A549 (cell line): ENCODE data around the gene GPRASP2. TPM values are rescaled to one million over a fixed set of nuclear protein-coding genes. Genes with fewer than 3 reads are reported as not detected.
"Not testable (repeated sequence)": the region's sequence is repeated elsewhere in the genome, so short reads cannot be mapped to it uniquely, and the experiment has no call there.

ENCODE experiments used
- ATAC-seq, 2 experiments: fragments of 200-7000 bp in 1 of 2; fragments of >200 bp in 1 of 2; cut with Nextera tagmentation in 1 of 2; cut with Tn5 transposase in 1 of 2; 3 replicates each; pipeline versions ENCODE4 v1.8.0 to v1.9.1; 2018 to 2020; ENCODE audit warnings: mild to moderate bottlenecking in 1 of 2, moderate library complexity in 1 of 2
- CTCF ChIA-PET: fragments of 300-600 bp; sonication (Branson Sonifier 250); formaldehyde crosslinking; extraction: SDS; loops from one replicate; lab custom pipeline; 2021; ENCODE audit warnings: antibody characterized with exemption, inconsistent platforms; lab: Yijun Ruan, JAX
- POLR2A ChIA-PET: fragments of 350-600 bp; formaldehyde crosslinking; extraction: SDS; loops from one replicate; lab custom pipeline; 2021; ENCODE audit warnings: antibody characterized with exemption, inconsistent platforms; lab: Yijun Ruan, JAX
- DNase-seq, 2 experiments: peaks; one replicate each; pipeline versions ENCODE4 v3.0.0 to v3.0.0-alpha.2; 2011 to 2016; ENCODE audit warnings: low read depth in 1 of 2, low spot score in 1 of 2
- FAIRE-seq: peaks from 2 replicates; lab custom pipeline; 2011; peaks lifted over from hg19 to GRCh38; lab: Jason Lieb, UNC
- H3K27ac ChIP-seq, 2 experiments: fragments of >200 bp; sonication (Bioruptor Twin); formaldehyde crosslinking; 3 replicates each; pipeline ENCODE4 v1.5.1; 2016 to 2017
- H3K4me1 ChIP-seq: fragments of >200 bp; sonication (Bioruptor Twin); formaldehyde crosslinking; 3 replicates; pipeline ENCODE4 v1.6.1; 2016
- H3K4me2 ChIP-seq: fragments of >200 bp; sonication (Bioruptor Twin); formaldehyde crosslinking; 3 replicates; pipeline ENCODE4 v1.6.1; 2016
- H3K4me3 ChIP-seq: fragments of >200 bp; sonication (Bioruptor Twin); formaldehyde crosslinking; 3 replicates; pipeline ENCODE4 v1.5.1; 2016
- H3K9me3 ChIP-seq: fragments of >200 bp; sonication (Bioruptor Twin); formaldehyde crosslinking; 3 replicates; pipeline ENCODE4 v1.6.1; 2016
- BHLHE40 ChIP-seq: IDR thresholded peaks from 2 replicates; pipeline ENCODE4 v1.6.1; 2012; ENCODE audit warnings: low read depth, low read length, inconsistent platforms
- CHD2 ChIP-seq: fragments of 150-350 bp; IDR thresholded peaks from 2 replicates; pipeline ENCODE4 v1.6.1; 2014; ENCODE audit warnings: low read length; ENCODE audit not compliant: partially characterized antibody
- EHF ChIP-seq: fragments of 250-450 bp; sonication (Bioruptor Pico); IDR thresholded peaks from 2 replicates; pipeline ENCODE4 v1.5.0; 2020; ENCODE audit warnings: mild to moderate bottlenecking
- EP300 ChIP-seq, 2 experiments: fragments of >200 bp; sonication (Bioruptor Twin); formaldehyde crosslinking; IDR thresholded peaks; 2 replicates in 1 of 2; 3 replicates in 1 of 2; pipeline ENCODE4 v1.6.1; 2016 to 2017
- HOXB13 ChIP-seq: fragments of 250-450 bp; sonication (Bioruptor Pico); IDR thresholded peaks from 2 replicates; pipeline ENCODE4 v1.5.0; 2020; ENCODE audit warnings: low read depth, mild to moderate bottlenecking, moderate library complexity
- HOXB5 ChIP-seq: fragments of 250-450 bp; sonication (Bioruptor Pico); IDR thresholded peaks from 2 replicates; pipeline ENCODE4 v1.5.0; 2020; ENCODE audit warnings: mild to moderate bottlenecking, moderate library complexity
- KDM1A ChIP-seq: fragments of 200-600 bp; sonication (generic); IDR thresholded peaks from 2 replicates; pipeline ENCODE4 v1.6.1; 2016; ENCODE audit warnings: low read depth, mild to moderate bottlenecking
- MAFK ChIP-seq: fragments of 450-650 bp; IDR thresholded peaks from 2 replicates; pipeline ENCODE4 v1.6.1; 2014; ENCODE audit not compliant: partially characterized antibody
- MAZ ChIP-seq: fragments of 150-350 bp; IDR thresholded peaks from 2 replicates; pipeline ENCODE4 v1.6.1; 2014; ENCODE audit warnings: antibody characterized with exemption, low read depth, low read length, borderline replicate concordance
- NPAS2 ChIP-seq: fragments of 250-450 bp; sonication (Bioruptor Pico); IDR thresholded peaks from 2 replicates; pipeline ENCODE4 v1.8.0; 2022; ENCODE audit warnings: mild to moderate bottlenecking, moderate library complexity, borderline replicate concordance
- NR3C1 ChIP-seq: fragments of >200 bp; sonication (Bioruptor Twin); formaldehyde crosslinking; IDR thresholded peaks from 3 replicates; pipeline ENCODE4 v1.6.1; 2017
- PBX3 ChIP-seq: IDR thresholded peaks from 2 replicates; pipeline ENCODE4 v1.6.1; 2012
- PHF8 ChIP-seq: fragments of 200-600 bp; sonication (generic); IDR thresholded peaks from 2 replicates; pipeline ENCODE4 v1.6.1; 2016; ENCODE audit warnings: low read depth, mild to moderate bottlenecking, antibody characterized with exemption, moderate library complexity, borderline replicate concordance
- POLR2AphosphoS2 ChIP-seq: conservative IDR thresholded peaks from 2 replicates; pipeline ENCODE4 v1.6.1; 2012; ENCODE audit warnings: low read length, improper control_type of control experiment, inconsistent platforms
- RARB ChIP-seq: fragments of 250-450 bp; sonication (Bioruptor Pico); IDR thresholded peaks from 2 replicates; pipeline ENCODE4 v1.8.0; 2021; ENCODE audit warnings: mild to moderate bottlenecking, moderate library complexity
- RCOR1 ChIP-seq: fragments of 150-350 bp; IDR thresholded peaks from 2 replicates; pipeline ENCODE4 v1.6.1; 2014; ENCODE audit warnings: antibody characterized with exemption, low read length, low read depth
- RNF2 ChIP-seq: fragments of 200-600 bp; sonication (generic); IDR thresholded peaks from 2 replicates; pipeline ENCODE4 v1.6.1; 2016; ENCODE audit warnings: low read depth, mild to moderate bottlenecking, antibody characterized with exemption, moderate library complexity, borderline replicate concordance
- SREBF2 ChIP-seq: fragments of 450-650 bp; IDR thresholded peaks from 2 replicates; pipeline ENCODE4 v1.6.1; 2014; ENCODE audit warnings: mild to moderate bottlenecking, moderate library complexity
- ZFP36 ChIP-seq: fragments of 450-650 bp; IDR thresholded peaks from 2 replicates; pipeline ENCODE4 v1.6.1; 2014; ENCODE audit warnings: borderline replicate concordance; ENCODE audit not compliant: partially characterized antibody
- ZSCAN20 ChIP-seq: fragments of 250-450 bp; sonication (Bioruptor Pico); IDR thresholded peaks from 2 replicates; pipeline ENCODE4 v1.8.0; 2022; ENCODE audit warnings: mild to moderate bottlenecking, moderate library complexity
- WGBS: methylation state at CpG from one replicate; pipeline ENCODE4 v1.1.6; 2017; ENCODE audit errors: missing lambda C conversion rate; 5-methylcytosine and 5-hydroxymethylcytosine counted together
- polyA minus RNA-seq: library from RNA; depleted of rRNA, polyadenylated mRNA; stranded (reverse); fragments of >200 nt; gene quantifications from 2 replicates; pipeline ENCODE4 v1.2.3, GENCODE V29; 2011; rRNA and poly(A)+ RNA removed
- polyA plus RNA-seq, 4 experiments: library from polyadenylated mRNA; depleted of rRNA in 3 of 4; stranded (reverse); fragments of >200 nt; fragmentation: RNase III in 1 of 4; extraction: RNeasy Plus Mini Kit Qiagen cat#74134 plus additional on column Dnase treatment in 1 of 4; gene quantifications; 2 replicates in 3 of 4; 3 replicates in 1 of 4; pipeline ENCODE4 v1.2.3, GENCODE V29; 2011 to 2017

The GPRASP2 gene
- polyA plus RNA-seq (2011; rRNA removed) (6.3 and 6.7 TPM in 2 replicates), polyA plus RNA-seq (2017; fragmentation: RNase III; extraction: RNeasy Plus Mini Kit Qiagen cat#74134 plus additional on column Dnase treatment) (5.7 to 6.1 TPM (median 5.9 TPM) in 3 replicates), polyA minus RNA-seq (6.7 and 8.1 TPM in 2 replicates)
- 3.3 and 3.6 TPM in 2 replicates for polyA plus RNA-seq (2012; cell fraction: cytosol; rRNA removed)
- 2.5 and 3.6 TPM in 2 replicates for polyA plus RNA-seq (2012; cell fraction: nucleus; rRNA removed)

DNA sequence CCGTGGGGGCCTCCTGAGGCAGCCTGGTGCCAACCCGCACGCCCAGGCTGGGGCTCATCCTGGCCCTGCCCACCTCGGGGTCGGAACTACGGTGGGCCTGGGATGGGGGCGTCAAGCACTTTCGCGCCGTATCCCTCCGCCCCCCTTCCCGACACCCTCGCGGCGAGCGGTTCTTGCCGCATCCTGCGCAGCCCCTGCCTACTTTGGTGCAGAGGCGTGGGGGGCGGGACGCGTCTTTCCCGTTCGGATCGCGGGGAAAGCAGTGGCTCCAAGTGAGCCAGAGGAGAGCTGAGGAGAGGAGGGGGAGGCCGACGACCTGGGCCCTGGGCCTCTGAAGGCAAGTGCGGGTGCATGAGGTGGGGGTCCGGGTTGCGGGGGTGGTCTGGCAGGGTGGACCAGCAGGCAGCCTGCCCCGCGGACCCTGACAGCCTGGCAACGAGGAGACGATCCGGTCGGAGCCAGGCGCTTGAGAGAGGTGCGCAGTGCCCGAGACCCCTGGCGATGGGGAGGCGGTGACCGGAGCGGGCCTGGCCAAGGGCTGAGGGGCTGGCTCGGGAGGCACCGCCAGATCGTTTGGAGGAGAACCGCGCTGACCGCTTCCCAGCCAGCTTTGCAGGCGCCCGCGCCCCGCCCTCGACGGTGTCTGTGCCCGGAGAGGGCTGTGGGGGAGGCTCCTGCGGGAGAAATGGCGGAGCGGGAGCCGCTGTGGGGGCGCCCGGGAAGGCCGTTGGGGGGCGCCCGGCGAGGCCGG, at the start of gene GPRASP2:
TSS of gene GPRASP2 (plus strand) at position 233 of the 751 bp plus-strand sequence. CDS start 2,422 bp downstream, outside the sequence.
- Histone ChIP-seq H3K4me3 (peak within 1 kb of the TSS; percentile 64), H3K4me1 (peaks cover 3% of the 10 kb centered on the region; the same call in 1 of the 3 replicates), H3K4me2 (peak within 1 kb of the TSS; percentile 89), H3K9me3 (no peaks in the 10 kb centered on the region), H3K27ac (peak within 1 kb of the TSS; percentile 80 to 93)
- ChIA-PET CTCF (interaction anchor here (0.6 to 1.0 kb wide), 2 partner anchors 11 to 30 kb away, joined by 3 read pairs; no protein-coding TSS in a partner anchor), POLR2A (no interaction called here)
- peak in 1 of 2 experiments; percentile 15 for DNase-seq
- TF ChIP-seq PHF8 (peak; percentile 24; the same call in 1 of the 2 replicates), EHF (no peak)
- no CpG with 5 or more reads among the region's 68 CpGs for WGBS
- no peak for FAIRE-seq
- peak; percentile 86 to 91 for ATAC-seq

DNA sequence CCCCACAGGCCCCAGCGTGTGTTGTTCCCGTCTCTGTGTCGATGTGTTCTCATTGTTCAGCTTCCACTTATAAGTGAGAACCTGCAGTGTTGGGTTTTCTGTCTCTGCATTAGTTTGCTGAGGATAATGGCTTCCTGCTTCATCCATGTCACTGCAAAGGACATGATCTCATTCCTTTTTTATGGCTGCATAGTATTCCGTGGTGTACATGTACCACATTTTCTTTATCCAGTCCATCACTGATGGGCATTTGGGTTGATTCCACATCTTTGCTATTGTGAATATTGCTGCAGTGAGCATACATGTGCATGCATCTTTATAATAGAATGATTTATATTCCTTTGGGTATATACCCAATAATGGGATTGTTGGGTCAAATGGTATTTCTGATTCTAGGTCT, 48.4 kb upstream of the GPRASP2 start:
- H3K9me3 ChIP-seq, H3K4me1 ChIP-seq, POLR2A ChIA-PET, H3K4me3 ChIP-seq, DNase-seq, H3K27ac ChIP-seq, H3K4me2 ChIP-seq, CTCF ChIA-PET, ATAC-seq, FAIRE-seq: not testable (repeated sequence)
- 87% methylated on average over 4 of the region's 4 CpGs for WGBS

GRCh38 chrX:102667034-102667433, 45.2 kb upstream of the GPRASP2 start:
- H3K4me3 ChIP-seq, POLR2A ChIA-PET, H3K4me1 ChIP-seq, CTCF ChIA-PET, H3K27ac ChIP-seq, H3K9me3 ChIP-seq, ATAC-seq, DNase-seq, H3K4me2 ChIP-seq: not testable (repeated sequence)
- WGBS: 56% methylated on average over 1 of the region's 1 CpG
- peak; percentile 92 for FAIRE-seq

DNA sequence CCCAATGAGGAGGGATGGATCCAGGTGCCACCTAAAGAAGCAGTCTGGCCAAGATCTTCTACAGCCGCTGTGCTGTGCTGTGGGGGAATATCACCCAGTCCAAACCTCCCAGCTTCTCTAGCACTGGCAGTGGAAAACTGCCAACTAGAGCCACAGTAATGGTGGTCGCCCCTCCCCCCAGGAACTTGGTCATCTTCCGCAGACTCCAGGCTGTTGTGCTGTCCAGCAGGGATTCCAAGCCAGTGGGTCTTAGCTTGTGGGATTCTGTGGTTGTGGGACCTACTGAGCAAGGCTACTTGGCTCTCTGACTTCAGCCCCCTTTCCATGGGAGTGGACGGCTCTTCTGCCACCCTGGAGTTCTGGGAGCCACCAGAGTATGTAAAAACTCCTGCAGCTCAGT, 42.7 kb upstream of the GPRASP2 start:
- no peaks in the 10 kb centered on the region for H3K9me3 ChIP-seq
- H3K4me3 ChIP-seq: no peak overlapping the region
- no peak overlapping the region for H3K27ac ChIP-seq
- 80% methylated on average over 1 of the region's 4 CpGs for WGBS
- DNase-seq: no peak
- ChIA-PET CTCF (interaction anchor here (0.6 kb wide), 1 partner anchor 59 kb away, joined by 3 read pairs; no protein-coding TSS in a partner anchor), POLR2A (no interaction called here)
- TF ChIP-seq NPAS2 (CRISPR knock-in tag): no peak
- no peak for TF ChIP-seq CHD2
- no peak for TF ChIP-seq RARB (CRISPR knock-in tag)
- no peak for TF ChIP-seq SREBF2
- TF ChIP-seq RCOR1: no peak
- TF ChIP-seq HOXB13 (CRISPR knock-in tag): no peak
- no peak for TF ChIP-seq RNF2
- TF ChIP-seq ZSCAN20: no peak
- no peak for TF ChIP-seq PBX3
- no peak for TF ChIP-seq NR3C1
- TF ChIP-seq MAFK: no peak
- TF ChIP-seq HOXB5 (CRISPR knock-in tag): no peak
- TF ChIP-seq MAZ: no peak
- no peak for TF ChIP-seq BHLHE40
- TF ChIP-seq EP300 (IDR thresholded peaks at IDR 0.05): no peak
- no peak for TF ChIP-seq POLR2AphosphoS2
- TF ChIP-seq ZFP36: no peak
- no peak for TF ChIP-seq KDM1A
- H3K4me1 ChIP-seq: no peaks in the 10 kb centered on the region
- no peak for FAIRE-seq
- ATAC-seq: no peak
- H3K4me2 ChIP-seq: no peak overlapping the region
